Keratinocyte (primary cell): Measurements from ENCODE around the gene SMIM12. TPM values are rescaled to one million over a fixed set of nuclear protein-coding genes. Genes with fewer than 3 reads are reported as not detected.

ENCODE experiments used
- DNase-seq: peaks from one replicate; pipeline ENCODE4 v3.0.0-alpha.2; 2011; ENCODE audit warnings: low read depth, missing footprints, low spot score
- FAIRE-seq: peaks from 2 replicates; lab custom pipeline; 2011; peaks lifted over from hg19 to GRCh38; lab: Jason Lieb, UNC
- H2AFZ ChIP-seq: 2 replicates; pipeline ENCODE4 v1.6.0; 2012; ENCODE audit warnings: low read length, control low read depth, inconsistent platforms; ENCODE audit not compliant: control insufficient read depth
- H3K27ac ChIP-seq: 2 replicates; pipeline ENCODE4 v1.5.1; 2011; ENCODE audit warnings: low read length; ENCODE audit not compliant: control insufficient read depth, insufficient read depth
- H3K27me3 ChIP-seq: 3 replicates; pipeline ENCODE4 v1.6.0; 2011; ENCODE audit warnings: low read length; ENCODE audit not compliant: control insufficient read depth, insufficient read depth; ENCODE audit errors: extremely low read depth
- H3K36me3 ChIP-seq, 2 experiments: 2 replicates in 1 of 2; 3 replicates in 1 of 2; pipeline ENCODE4 v1.5.1; 2011; ENCODE audit warnings: low read length in 2 of 2, mild to moderate bottlenecking in 1 of 2; ENCODE audit not compliant: control insufficient read depth in 2 of 2, insufficient read depth in 2 of 2; ENCODE audit errors: extremely low read depth in 1 of 2
- H3K4me1 ChIP-seq: 3 replicates; pipeline ENCODE4 v1.5.1; 2011; ENCODE audit warnings: low read length; ENCODE audit not compliant: control insufficient read depth, insufficient read depth; ENCODE audit errors: extremely low read depth
- H3K4me2 ChIP-seq: 3 replicates; pipeline ENCODE4 v1.6.0; 2011; ENCODE audit warnings: low read depth, low read length; ENCODE audit not compliant: control insufficient read depth, insufficient read depth; ENCODE audit errors: extremely low read depth
- H3K4me3 ChIP-seq, 3 experiments: fragments of 200-600 bp in 1 of 3; sonication (generic) in 1 of 3; 2 replicates in 2 of 3; 3 replicates in 1 of 3; pipeline ENCODE4 v1.5.1; 2011 to 2016; ENCODE audit warnings: low read length in 3 of 3, mild to moderate bottlenecking in 3 of 3, control low read depth in 2 of 3, inconsistent platforms in 1 of 3, low read depth in 1 of 3, mixed read lengths in 1 of 3, mixed run types in 1 of 3, moderate library complexity in 1 of 3; ENCODE audit not compliant: control insufficient read depth in 2 of 3, insufficient read depth in 2 of 3; ENCODE audit errors: extremely low read depth in 1 of 3
- H3K79me2 ChIP-seq: 2 replicates; pipeline ENCODE4 v1.6.0; 2012; ENCODE audit warnings: low read length; ENCODE audit not compliant: control insufficient read depth, insufficient read depth
- H3K9ac ChIP-seq: 3 replicates; pipeline ENCODE4 v1.6.0; 2011; ENCODE audit warnings: low read length; ENCODE audit not compliant: control insufficient read depth, insufficient read depth; ENCODE audit errors: extremely low read depth
- H3K9me1 ChIP-seq: 3 replicates; pipeline ENCODE4 v1.6.0; 2011; ENCODE audit warnings: low read length; ENCODE audit not compliant: control insufficient read depth, insufficient read depth; ENCODE audit errors: extremely low read depth
- H3K9me3 ChIP-seq: 2 replicates; pipeline ENCODE4 v1.5.1; 2012; ENCODE audit warnings: low read depth, low read length; ENCODE audit not compliant: control insufficient read depth
- H4K20me1 ChIP-seq: 3 replicates; pipeline ENCODE4 v1.6.0; 2011; ENCODE audit warnings: low read length; ENCODE audit not compliant: control insufficient read depth, insufficient read depth; ENCODE audit errors: extremely low read depth
- CTCF ChIP-seq, 3 experiments: IDR thresholded peaks in 1 of 3; conservative IDR thresholded peaks in 1 of 3; optimal IDR thresholded peaks in 1 of 3; 2 replicates in 2 of 3; 3 replicates in 1 of 3; pipeline versions ENCODE3 to v1.5.1; 2011; ENCODE audit warnings: low read length in 3 of 3, mild to moderate bottlenecking in 3 of 3, moderate library complexity in 2 of 3, control low read depth in 1 of 3, inconsistent platforms in 1 of 3; ENCODE audit not compliant: insufficient read depth in 2 of 3; ENCODE audit errors: extremely low read depth in 1 of 3
- EZH2 ChIP-seq: IDR thresholded peaks from one replicate; pipeline ENCODE4 v1.6.1; 2012; ENCODE audit warnings: inconsistent platforms, mild to moderate bottlenecking, low read length, moderate library complexity
- dilution Hi-C: fragments of 300-500 bp; cut with MboI; formaldehyde crosslinking; loops from one replicate; pipeline ENCODE4 v1.7.0; 2020; ENCODE audit warnings: low sequenced_read_pairs; ENCODE audit not compliant: extremely low pct_ligation_motif_present
- polyA plus RNA-seq, 5 experiments: library from polyadenylated mRNA; depleted of rRNA in 3 of 5; stranded (reverse) in 3 of 5; stranded (forward) in 1 of 5; unstranded in 1 of 5; fragments of >200 nt; gene quantifications; 1 replicate in 1 of 5; 2 replicates in 3 of 5; 3 replicates in 1 of 5; pipeline versions ENCODE4 v1.2.1 to v1.2.3, GENCODE V29; 2011 to 2012; ENCODE audit warnings: missing spikeins in 2 of 5, low read depth in 1 of 5, low replicate concordance in 1 of 5

SMIM12 gene
- polyA plus RNA-seq, 1 donor (not counting 4 experiments of a cell fraction or from before 2014, with no cell fraction given), result 51.5 TPM

GRCh38 chr1:34852677-34853217, 6.8 kb downstream of the SMIM12 start:
- H4K20me1 ChIP-seq, result peaks cover 4% of the 10 kb centered on the region
- dilution Hi-C loops, result no loop called here
- no peaks in the 10 kb centered on the region for H3K9me1 ChIP-seq
- no peaks in the 10 kb centered on the region for H3K9me3 ChIP-seq
- no peaks in the 10 kb centered on the region for H3K27me3 ChIP-seq
- peaks cover 10 to 27% of the 10 kb centered on the region in 2 experiments for H3K36me3 ChIP-seq
- peaks cover 28% of the 10 kb centered on the region for H3K79me2 ChIP-seq
- no peak overlapping the region for H2AFZ ChIP-seq
- H3K4me2 ChIP-seq, result no peak overlapping the region
- H3K9ac ChIP-seq, result no peak overlapping the region
- peak; percentile 97 to 100 (median 99) for TF ChIP-seq CTCF (optimal IDR thresholded peaks at IDR 0.05 in 1 of 3, IDR thresholded peaks at IDR 0.05 in 1 of 3, conservative IDR thresholded peaks at IDR 0.05 in 1 of 3; ENCODE audit: extremely low read depth in 1 of 3, insufficient read depth in 2 of 3, low read length in 3 of 3)
- no peak for TF ChIP-seq EZH2
- FAIRE-seq, result peak; percentile 87
- peak; percentile 89 for DNase-seq
- no peak overlapping the region for H3K27ac ChIP-seq
- H3K4me1 ChIP-seq, result peaks cover 14% of the 10 kb centered on the region
- H3K4me3 ChIP-seq, result no peak overlapping the region

DNA sequence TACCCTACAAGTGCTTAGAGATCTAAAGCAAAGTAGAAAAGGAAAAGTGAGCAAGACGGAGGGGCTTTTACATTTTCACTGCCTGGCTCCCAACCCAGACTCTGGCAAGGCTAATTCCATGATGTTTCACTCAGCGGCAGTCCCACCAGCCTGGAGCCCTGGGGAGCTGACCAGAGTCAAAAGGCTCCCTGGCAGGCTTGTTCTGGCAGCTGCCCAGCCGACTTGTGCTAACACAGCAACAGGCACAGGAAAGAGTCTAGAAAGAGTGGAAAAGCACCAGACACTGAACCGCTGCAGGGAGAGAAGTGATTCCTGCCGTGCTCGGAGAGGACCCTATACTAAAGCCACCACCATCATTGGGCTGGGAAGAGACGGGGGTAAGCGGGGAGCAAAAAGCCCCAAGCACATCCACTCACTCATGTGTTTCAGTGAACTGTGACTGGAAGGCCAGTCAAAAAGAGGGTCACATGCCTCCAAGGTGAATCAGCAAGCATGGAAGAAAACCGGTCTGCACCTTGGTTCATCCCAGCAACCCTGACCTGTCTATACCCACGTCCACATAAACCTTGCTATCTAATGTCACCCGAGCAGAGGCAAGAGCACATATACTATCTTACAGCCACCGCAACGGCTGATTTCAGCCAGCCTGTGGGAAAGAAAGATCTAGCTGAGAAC, 8.0 kb downstream of the SMIM12 start:
- Histone ChIP-seq H3K9ac (no peak overlapping the region), H4K20me1 (peaks cover 4% of the 10 kb centered on the region)

More for the DNA sequence above, 8.0 kb downstream of the SMIM12 start:
- Histone ChIP-seq H3K79me2 (peaks cover 17% of the 10 kb centered on the region), H3K36me3 (peaks cover 10 to 27% of the 10 kb centered on the region in 2 experiments), H3K9me1 (no peaks in the 10 kb centered on the region), H3K4me3 (no peak overlapping the region), H3K27me3 (no peaks in the 10 kb centered on the region), H3K27ac (peak overlapping the region; percentile 17), H2AFZ (no peak overlapping the region), H3K4me2 (peak overlapping the region; percentile 68), H3K9me3 (no peaks in the 10 kb centered on the region), H3K4me1 (peaks cover 14% of the 10 kb centered on the region)
- dilution Hi-C loops, result no loop called here
- FAIRE-seq (peak; percentile 61), DNase-seq (no peak)
- TF ChIP-seq CTCF (optimal IDR thresholded peaks at IDR 0.05 in 1 of 3, IDR thresholded peaks at IDR 0.05 in 1 of 3, conservative IDR thresholded peaks at IDR 0.05 in 1 of 3; ENCODE audit: extremely low read depth in 1 of 3, insufficient read depth in 2 of 3, low read length in 3 of 3) (no peak), EZH2 (no peak)
